Measurements from ENCODE around the gene ATL2.
A peak's percentile ranks its signal among the peaks of the same experiment; 100 is the strongest.
"Not testable (repeated sequence)": the region's sequence is repeated elsewhere in the genome, so short reads cannot be mapped to it uniquely, and the experiment has no call there.

ATL2 gene

GRCh38 chr2:38377050-38377828, at the start of gene ATL2:
Gene ATL2 (minus strand): TSS chr2:38377273. CDS start chr2:38377260, 13 bp downstream.
- Histone ChIP-seq H3K36me3 (ENCODE audit: control insufficient read depth, insufficient read depth, low read length) (no peaks in the 10 kb centered on the region), H3K4me1 (ENCODE audit: control insufficient read depth, insufficient read depth, low read length) (peaks cover 5% of the 10 kb centered on the region)

GRCh38 chr2:38423763-38424162, 46.7 kb upstream of the ATL2 start:
- Histone ChIP-seq H3K4me1 (ENCODE audit: control insufficient read depth, insufficient read depth, low read length) (peaks cover 4% of the 10 kb centered on the region), H3K27me3 (ENCODE audit: control insufficient read depth, insufficient read depth, low read length) (no peaks in the 10 kb centered on the region), H3K9me3 (ENCODE audit: control insufficient read depth, insufficient read depth, low read length) (no peaks in the 10 kb centered on the region), H3K4me3 (ENCODE audit: low read depth, low read length) (no peak overlapping the region), H3K36me3 (ENCODE audit: control insufficient read depth, insufficient read depth, low read length) (no peaks in the 10 kb centered on the region), H3K9ac (ENCODE audit: low read depth, low read length) (no peak overlapping the region)

More at GRCh38 chr2:38377050-38377828, at the start of gene ATL2:
- Histone ChIP-seq H3K27me3 (ENCODE audit: control insufficient read depth, insufficient read depth, low read length) (no peaks in the 10 kb centered on the region), H3K4me3 (ENCODE audit: low read depth, low read length) (peak within 1 kb of the TSS; percentile 94), H3K9me3 (ENCODE audit: control insufficient read depth, insufficient read depth, low read length) (no peaks in the 10 kb centered on the region), H3K9ac (ENCODE audit: low read depth, low read length) (peak within 1 kb of the TSS; percentile 80)

GRCh38 chr2:38421274-38422056, 44.4 kb upstream of the ATL2 start:
- no peaks in the 10 kb centered on the region for H3K27me3 ChIP-seq (ENCODE audit: control insufficient read depth, insufficient read depth, low read length)
- no peak overlapping the region for H3K4me3 ChIP-seq (ENCODE audit: low read depth, low read length)
- no peak overlapping the region for H3K9ac ChIP-seq (ENCODE audit: low read depth, low read length)

GRCh38 chr2:38419499-38419898, 42.4 kb upstream of the ATL2 start:
- no peaks in the 10 kb centered on the region for H3K27me3 ChIP-seq (ENCODE audit: control insufficient read depth, insufficient read depth, low read length)
- no peak overlapping the region for H3K4me3 ChIP-seq (ENCODE audit: low read depth, low read length)
- H3K36me3 ChIP-seq (ENCODE audit: control insufficient read depth, insufficient read depth, low read length), result no peaks in the 10 kb centered on the region
- H3K9ac ChIP-seq (ENCODE audit: low read depth, low read length), result no peak overlapping the region
- no peaks in the 10 kb centered on the region for H3K4me1 ChIP-seq (ENCODE audit: control insufficient read depth, insufficient read depth, low read length)
- H3K9me3 ChIP-seq (ENCODE audit: control insufficient read depth, insufficient read depth, low read length), result no peaks in the 10 kb centered on the region

More at GRCh38 chr2:38421274-38422056, 44.4 kb upstream of the ATL2 start:
- H3K4me1 ChIP-seq (ENCODE audit: control insufficient read depth, insufficient read depth, low read length), result no peaks in the 10 kb centered on the region
- H3K36me3 ChIP-seq (ENCODE audit: control insufficient read depth, insufficient read depth, low read length), result no peaks in the 10 kb centered on the region
- H3K9me3 ChIP-seq (ENCODE audit: control insufficient read depth, insufficient read depth, low read length), result no peaks in the 10 kb centered on the region

GRCh38 chr2:38418735-38419134, 41.7 kb upstream of the ATL2 start:
- no peaks in the 10 kb centered on the region for H3K9me3 ChIP-seq (ENCODE audit: control insufficient read depth, insufficient read depth, low read length)
- no peak overlapping the region for H3K9ac ChIP-seq (ENCODE audit: low read depth, low read length)
- H3K36me3 ChIP-seq (ENCODE audit: control insufficient read depth, insufficient read depth, low read length), result no peaks in the 10 kb centered on the region
- no peak overlapping the region for H3K4me3 ChIP-seq (ENCODE audit: low read depth, low read length)
- H3K4me1 ChIP-seq (ENCODE audit: control insufficient read depth, insufficient read depth, low read length), result no peaks in the 10 kb centered on the region
- no peaks in the 10 kb centered on the region for H3K27me3 ChIP-seq (ENCODE audit: control insufficient read depth, insufficient read depth, low read length)

GRCh38 chr2:38417745-38418689, 40.9 kb upstream of the ATL2 start:
- H3K4me3 ChIP-seq (ENCODE audit: low read depth, low read length), result no peak overlapping the region
- H3K27me3 ChIP-seq (ENCODE audit: control insufficient read depth, insufficient read depth, low read length), result no peaks in the 10 kb centered on the region
- no peak overlapping the region for H3K9ac ChIP-seq (ENCODE audit: low read depth, low read length)
- no peaks in the 10 kb centered on the region for H3K4me1 ChIP-seq (ENCODE audit: control insufficient read depth, insufficient read depth, low read length)
- no peaks in the 10 kb centered on the region for H3K36me3 ChIP-seq (ENCODE audit: control insufficient read depth, insufficient read depth, low read length)
- H3K9me3 ChIP-seq (ENCODE audit: control insufficient read depth, insufficient read depth, low read length), result no peaks in the 10 kb centered on the region

- Histone ChIP-seq H3K9me3 (ENCODE audit: control insufficient read depth, insufficient read depth, low read length) (peaks cover 3% of the 10 kb centered on the region), H3K9ac (ENCODE audit: low read depth, low read length) (no peak overlapping the region), H3K27me3 (ENCODE audit: control insufficient read depth, insufficient read depth, low read length) (no peaks in the 10 kb centered on the region), H3K4me3 (ENCODE audit: low read depth, low read length) (no peak overlapping the region), H3K36me3 (ENCODE audit: control insufficient read depth, insufficient read depth, low read length) (no peaks in the 10 kb centered on the region), H3K4me1 (ENCODE audit: control insufficient read depth, insufficient read depth, low read length) (no peaks in the 10 kb centered on the region)
Measured at GRCh38 chr2:38416296-38417036, 39.4 kb upstream of the ATL2 start.

GRCh38 chr2:38415728-38416291, 38.7 kb upstream of the ATL2 start:
- Histone ChIP-seq H3K4me1 (ENCODE audit: control insufficient read depth, insufficient read depth, low read length) (no peaks in the 10 kb centered on the region), H3K9me3 (ENCODE audit: control insufficient read depth, insufficient read depth, low read length) (peaks cover 3% of the 10 kb centered on the region), H3K9ac (ENCODE audit: low read depth, low read length) (no peak overlapping the region), H3K4me3 (ENCODE audit: low read depth, low read length) (no peak overlapping the region), H3K36me3 (ENCODE audit: control insufficient read depth, insufficient read depth, low read length) (no peaks in the 10 kb centered on the region), H3K27me3 (ENCODE audit: control insufficient read depth, insufficient read depth, low read length) (no peaks in the 10 kb centered on the region)

- H3K9me3 ChIP-seq (ENCODE audit: control insufficient read depth, insufficient read depth, low read length), result peaks cover 3% of the 10 kb centered on the region
- H3K4me3 ChIP-seq (ENCODE audit: low read depth, low read length), result no peak overlapping the region
- no peak overlapping the region for H3K9ac ChIP-seq (ENCODE audit: low read depth, low read length)
- no peaks in the 10 kb centered on the region for H3K4me1 ChIP-seq (ENCODE audit: control insufficient read depth, insufficient read depth, low read length)
- no peaks in the 10 kb centered on the region for H3K27me3 ChIP-seq (ENCODE audit: control insufficient read depth, insufficient read depth, low read length)
- H3K36me3 ChIP-seq (ENCODE audit: control insufficient read depth, insufficient read depth, low read length), result no peaks in the 10 kb centered on the region
Measured at GRCh38 chr2:38415023-38415422, 38.0 kb upstream of the ATL2 start.

GRCh38 chr2:38412235-38412871, 35.3 kb upstream of the ATL2 start:
- not testable (repeated sequence) for H3K4me3 ChIP-seq (ENCODE audit: low read depth, low read length); H3K36me3 ChIP-seq (ENCODE audit: control insufficient read depth, insufficient read depth, low read length); H3K27me3 ChIP-seq (ENCODE audit: control insufficient read depth, insufficient read depth, low read length); H3K9ac ChIP-seq (ENCODE audit: low read depth, low read length); H3K9me3 ChIP-seq (ENCODE audit: control insufficient read depth, insufficient read depth, low read length)
- peaks cover 12% of the 10 kb centered on the region for H3K4me1 ChIP-seq (ENCODE audit: control insufficient read depth, insufficient read depth, low read length)

Data from iPS-15b (cell line).